Tibial nerve (tissue), 3 donors: ENCODE measurements around the gene CES1.

Experiments used
- POLR2A ChIP-seq, 2 donors: fragments of 450-650 bp; IDR thresholded peaks; one replicate each; pipeline ENCODE4 v1.6.1; 2017; ENCODE audit warnings: antibody characterized with exemption in 2 of 2, mild to moderate bottlenecking in 2 of 2, moderate library complexity in 2 of 2
- TF ChIP-seq, protein P1 (sequence below), 5 experiments: fragments of 200-600 bp in 3 of 5; fragments of 450-650 bp in 2 of 5; sonication (generic) in 3 of 5; IDR thresholded peaks; one replicate each; pipeline ENCODE4 v1.5.1; 2016 to 2019; ENCODE audit warnings: antibody characterized with exemption in 5 of 5, mild to moderate bottlenecking in 3 of 5, moderate library complexity in 2 of 5

DNA sequence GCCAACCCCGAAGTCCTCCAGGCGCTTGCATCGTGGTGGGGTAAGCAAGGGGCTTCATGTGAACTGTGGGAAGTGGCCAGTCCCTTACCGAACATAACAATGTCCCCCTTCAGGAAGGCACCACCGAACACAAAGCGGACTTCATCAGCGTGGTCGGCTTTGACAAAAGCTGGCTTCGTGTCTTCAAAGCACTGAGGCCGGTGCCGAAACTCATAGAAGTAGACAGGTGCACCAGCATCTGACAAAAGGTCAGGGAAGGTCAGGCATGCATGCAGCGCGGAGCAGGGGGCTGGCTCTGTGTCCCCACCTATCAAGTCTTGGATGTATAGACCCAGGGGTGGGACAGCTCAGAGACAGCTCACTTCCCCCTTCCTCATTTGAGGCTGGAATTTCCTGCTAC, 16.6 kb upstream of the CES1 start:
- TF ChIP-seq, protein P1, sequence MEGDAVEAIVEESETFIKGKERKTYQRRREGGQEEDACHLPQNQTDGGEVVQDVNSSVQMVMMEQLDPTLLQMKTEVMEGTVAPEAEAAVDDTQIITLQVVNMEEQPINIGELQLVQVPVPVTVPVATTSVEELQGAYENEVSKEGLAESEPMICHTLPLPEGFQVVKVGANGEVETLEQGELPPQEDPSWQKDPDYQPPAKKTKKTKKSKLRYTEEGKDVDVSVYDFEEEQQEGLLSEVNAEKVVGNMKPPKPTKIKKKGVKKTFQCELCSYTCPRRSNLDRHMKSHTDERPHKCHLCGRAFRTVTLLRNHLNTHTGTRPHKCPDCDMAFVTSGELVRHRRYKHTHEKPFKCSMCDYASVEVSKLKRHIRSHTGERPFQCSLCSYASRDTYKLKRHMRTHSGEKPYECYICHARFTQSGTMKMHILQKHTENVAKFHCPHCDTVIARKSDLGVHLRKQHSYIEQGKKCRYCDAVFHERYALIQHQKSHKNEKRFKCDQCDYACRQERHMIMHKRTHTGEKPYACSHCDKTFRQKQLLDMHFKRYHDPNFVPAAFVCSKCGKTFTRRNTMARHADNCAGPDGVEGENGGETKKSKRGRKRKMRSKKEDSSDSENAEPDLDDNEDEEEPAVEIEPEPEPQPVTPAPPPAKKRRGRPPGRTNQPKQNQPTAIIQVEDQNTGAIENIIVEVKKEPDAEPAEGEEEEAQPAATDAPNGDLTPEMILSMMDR (IDR thresholded peaks at IDR 0.05), result no peak
- TF ChIP-seq POLR2A (IDR thresholded peaks at IDR 0.05), result no peak
